Fibroblast of pulmonary artery (primary cell): ENCODE results near the gene CACNB3.
A peak's percentile ranks its signal among the peaks of the same experiment; 100 is the strongest.

Experiments
- DNase-seq: peaks from one replicate; pipeline ENCODE4 v3.0.0-alpha.2; 2010; ENCODE audit warnings: low read depth
- H3K4me3 ChIP-seq: replicated peaks from 2 replicates; pipeline ENCODE4 v1.5.1; 2011; ENCODE audit warnings: low read depth, mild to moderate bottlenecking, control low read depth, low read length, moderate library complexity
- CTCF ChIP-seq: IDR thresholded peaks from 2 replicates; pipeline ENCODE4 v1.5.1; 2011; ENCODE audit warnings: mild to moderate bottlenecking, control low read depth, low read length, inconsistent platforms; ENCODE audit errors: missing control alignments

CACNB3 gene

GRCh38 chr12:48781750-48782456 is 36.4 kb upstream of the CACNB3 start:
- DNase-seq, result no peak
- no peak overlapping the region for H3K4me3 ChIP-seq
- no peak for TF ChIP-seq CTCF

GRCh38 chr12:48782457-48783395 is 35.6 kb upstream of the CACNB3 start:
- TF ChIP-seq CTCF, result no peak

GRCh38 chr12:48783432-48783831 is 34.9 kb upstream of the CACNB3 start:
- no peak overlapping the region for H3K4me3 ChIP-seq
- no peak for DNase-seq
- no peak for TF ChIP-seq CTCF

More at GRCh38 chr12:48782457-48783395, 35.6 kb upstream of the CACNB3 start:
- H3K4me3 ChIP-seq, result no peak overlapping the region
- no peak for DNase-seq

- TF ChIP-seq CTCF, result no peak
- peak overlapping the region; percentile 76 for H3K4me3 ChIP-seq
- peak; percentile 46 for DNase-seq
Observed at GRCh38 chr12:48786591-48787544, 31.4 kb upstream of the CACNB3 start.

GRCh38 chr12:48787791-48788523 is 30.3 kb upstream of the CACNB3 start:
- DNase-seq, result no peak
- peak overlapping the region; percentile 76 for H3K4me3 ChIP-seq
- TF ChIP-seq CTCF, result no peak

- no peak for TF ChIP-seq CTCF
- peak overlapping the region; percentile 76 for H3K4me3 ChIP-seq
- DNase-seq, result no peak
Observed at GRCh38 chr12:48788524-48788853, 29.8 kb upstream of the CACNB3 start.
